Measurements from ENCODE around the gene FAM156B.
"Not testable (repeated sequence)": the region's sequence is repeated elsewhere in the genome, so short reads cannot be mapped to it uniquely, and the experiment has no call there.

DNA sequence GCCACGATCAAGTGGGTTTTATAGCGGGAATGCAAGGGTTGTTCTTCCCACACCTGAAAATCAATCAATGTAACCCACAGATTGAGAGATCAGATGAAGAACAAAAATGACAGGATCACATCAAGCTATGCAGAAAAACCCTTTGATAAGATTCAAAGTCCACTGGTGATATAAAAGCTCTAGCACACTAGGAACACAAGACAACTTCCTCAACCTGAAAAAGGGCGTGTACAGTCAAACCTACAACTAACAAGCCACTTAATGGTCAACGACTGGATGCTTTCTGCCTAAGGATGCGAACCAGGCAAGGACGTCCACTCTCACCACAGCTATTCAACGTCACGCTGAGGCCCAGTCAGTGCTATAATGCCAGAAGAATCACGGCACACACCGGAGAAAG, 52.8 kb downstream of the FAM156B start:
- TF ChIP-seq CTCF (conservative IDR thresholded peaks at IDR 0.05); EZH2 (IDR thresholded peaks at IDR 0.05; ENCODE audit: low read depth): not testable (repeated sequence)
